AG10803 (cell line): ENCODE data around the gene OS9.

Experiments
- DNase-seq: peaks from one replicate; pipeline ENCODE4 v3.0.0; 2010; ENCODE audit warnings: low read depth
- H3K4me3 ChIP-seq: 2 replicates; pipeline ENCODE4 v1.5.1; 2011; ENCODE audit warnings: mild to moderate bottlenecking, low read length, control low read depth
- TF ChIP-seq, protein P1 (sequence below): conservative IDR thresholded peaks from 2 replicates; pipeline ENCODE4 v1.5.1; 2011; ENCODE audit warnings: mild to moderate bottlenecking, low read length, control low read depth, inconsistent platforms

The OS9 gene

DNA sequence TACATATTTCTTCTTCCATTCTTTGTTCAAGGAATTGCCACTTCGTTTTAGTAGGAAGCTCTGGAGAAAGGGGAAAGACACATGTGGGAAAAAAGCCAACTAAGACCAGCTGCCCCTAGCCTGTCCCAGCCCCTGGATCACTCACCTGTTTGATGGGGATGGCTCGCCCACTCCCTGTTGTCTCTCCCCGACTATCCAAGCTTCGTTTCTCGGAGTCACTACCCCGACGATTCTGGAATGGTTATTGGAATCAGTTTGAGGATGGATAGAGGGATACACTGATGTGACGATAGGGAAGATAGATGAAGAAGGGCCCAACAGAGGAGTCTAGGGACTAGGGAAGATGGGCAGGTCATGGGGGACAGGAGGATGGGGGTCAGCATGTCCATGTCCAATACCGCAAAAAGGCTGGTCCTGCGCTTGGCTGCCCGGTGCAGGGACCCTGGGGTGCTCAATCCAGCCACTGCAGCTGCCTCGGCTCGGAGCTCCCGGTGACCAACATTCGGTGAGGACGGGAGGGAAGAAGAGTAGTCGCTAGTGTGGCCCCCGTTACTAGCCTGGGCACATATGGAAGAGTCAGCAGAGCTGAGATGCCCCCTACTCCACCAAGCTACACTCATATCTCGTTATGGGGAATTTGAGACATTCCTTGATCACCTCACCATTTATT lies 37.6 kb downstream of the OS9 start:
- H3K4me3 ChIP-seq, result no peak overlapping the region
- TF ChIP-seq, protein P1, sequence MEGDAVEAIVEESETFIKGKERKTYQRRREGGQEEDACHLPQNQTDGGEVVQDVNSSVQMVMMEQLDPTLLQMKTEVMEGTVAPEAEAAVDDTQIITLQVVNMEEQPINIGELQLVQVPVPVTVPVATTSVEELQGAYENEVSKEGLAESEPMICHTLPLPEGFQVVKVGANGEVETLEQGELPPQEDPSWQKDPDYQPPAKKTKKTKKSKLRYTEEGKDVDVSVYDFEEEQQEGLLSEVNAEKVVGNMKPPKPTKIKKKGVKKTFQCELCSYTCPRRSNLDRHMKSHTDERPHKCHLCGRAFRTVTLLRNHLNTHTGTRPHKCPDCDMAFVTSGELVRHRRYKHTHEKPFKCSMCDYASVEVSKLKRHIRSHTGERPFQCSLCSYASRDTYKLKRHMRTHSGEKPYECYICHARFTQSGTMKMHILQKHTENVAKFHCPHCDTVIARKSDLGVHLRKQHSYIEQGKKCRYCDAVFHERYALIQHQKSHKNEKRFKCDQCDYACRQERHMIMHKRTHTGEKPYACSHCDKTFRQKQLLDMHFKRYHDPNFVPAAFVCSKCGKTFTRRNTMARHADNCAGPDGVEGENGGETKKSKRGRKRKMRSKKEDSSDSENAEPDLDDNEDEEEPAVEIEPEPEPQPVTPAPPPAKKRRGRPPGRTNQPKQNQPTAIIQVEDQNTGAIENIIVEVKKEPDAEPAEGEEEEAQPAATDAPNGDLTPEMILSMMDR, result no peak
- no peak for DNase-seq

GRCh38 chr12:57732270-57732669 lies 38.3 kb downstream of the OS9 start:
- H3K4me3 ChIP-seq, result no peak overlapping the region
- TF ChIP-seq, protein P1, result no peak
- DNase-seq, result no peak

DNA sequence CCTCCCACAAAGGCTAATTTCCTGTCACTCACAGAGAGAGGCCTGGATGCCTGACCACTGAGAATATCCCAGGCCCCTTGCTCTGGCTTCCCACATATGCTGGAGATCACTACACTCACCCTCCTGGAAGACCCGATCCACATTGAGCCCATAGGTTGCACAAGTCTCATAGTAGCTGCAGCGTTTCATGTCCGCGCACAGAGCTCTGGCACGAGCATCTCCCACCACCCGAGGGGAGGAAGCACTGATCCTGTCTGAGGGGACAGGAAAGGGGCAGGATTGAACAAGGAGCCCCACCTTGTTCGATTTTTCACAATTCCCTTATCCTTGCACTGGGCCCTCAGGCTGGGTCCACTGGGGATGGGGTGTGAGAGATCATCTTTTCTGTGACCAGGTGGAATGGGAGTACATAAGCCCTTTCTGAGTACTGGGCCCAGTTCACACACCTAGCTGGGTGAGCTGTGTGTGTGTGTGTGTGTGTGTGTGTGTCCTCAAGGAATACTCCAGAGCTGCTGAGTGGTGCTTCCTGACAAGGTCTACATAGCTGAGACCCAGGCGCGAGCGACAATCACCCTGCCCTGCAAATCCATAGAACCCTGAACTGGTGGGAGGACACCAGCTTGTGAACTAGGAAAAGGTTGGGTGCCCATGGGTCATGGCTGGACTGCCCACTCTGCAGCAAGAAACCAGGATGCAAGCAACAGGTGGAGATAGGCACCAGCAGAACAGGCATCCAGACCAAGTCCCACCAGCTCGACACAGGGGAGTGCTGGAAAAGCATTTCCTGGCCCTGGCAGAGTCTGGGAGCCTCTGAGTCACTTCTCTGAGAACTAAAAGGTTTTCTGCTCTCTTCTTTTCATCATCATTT lies 39.0 kb downstream of the OS9 start:
- no peak for DNase-seq
- TF ChIP-seq, protein P1, result no peak
- no peak overlapping the region for H3K4me3 ChIP-seq

GRCh38 chr12:57733928-57734327 lies 40.0 kb downstream of the OS9 start:
- TF ChIP-seq, protein P1, result no peak
- H3K4me3 ChIP-seq, result no peak overlapping the region
- DNase-seq, result no peak

DNA sequence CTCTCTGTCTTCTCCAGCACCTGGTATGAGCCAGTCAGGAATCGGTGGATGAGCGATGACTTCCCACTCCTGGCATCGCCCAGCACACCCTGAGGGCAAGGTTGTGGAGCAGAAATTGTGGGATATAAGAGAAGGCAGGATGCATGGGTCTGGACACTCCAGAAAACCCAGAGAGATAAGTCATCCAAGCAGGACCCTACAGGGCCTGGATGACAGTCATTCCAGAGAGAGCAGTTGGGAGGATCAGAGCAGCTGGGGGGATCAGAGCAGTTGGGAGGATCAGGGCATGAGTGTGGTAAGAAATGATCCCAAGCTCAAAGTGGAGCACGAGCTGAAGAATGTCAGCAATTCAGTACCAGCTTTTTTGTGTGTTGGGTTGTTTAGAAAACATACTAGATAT lies 40.7 kb downstream of the OS9 start:
- H3K4me3 ChIP-seq, result no peak overlapping the region
- TF ChIP-seq, protein P1, result no peak
- DNase-seq, result no peak

DNA sequence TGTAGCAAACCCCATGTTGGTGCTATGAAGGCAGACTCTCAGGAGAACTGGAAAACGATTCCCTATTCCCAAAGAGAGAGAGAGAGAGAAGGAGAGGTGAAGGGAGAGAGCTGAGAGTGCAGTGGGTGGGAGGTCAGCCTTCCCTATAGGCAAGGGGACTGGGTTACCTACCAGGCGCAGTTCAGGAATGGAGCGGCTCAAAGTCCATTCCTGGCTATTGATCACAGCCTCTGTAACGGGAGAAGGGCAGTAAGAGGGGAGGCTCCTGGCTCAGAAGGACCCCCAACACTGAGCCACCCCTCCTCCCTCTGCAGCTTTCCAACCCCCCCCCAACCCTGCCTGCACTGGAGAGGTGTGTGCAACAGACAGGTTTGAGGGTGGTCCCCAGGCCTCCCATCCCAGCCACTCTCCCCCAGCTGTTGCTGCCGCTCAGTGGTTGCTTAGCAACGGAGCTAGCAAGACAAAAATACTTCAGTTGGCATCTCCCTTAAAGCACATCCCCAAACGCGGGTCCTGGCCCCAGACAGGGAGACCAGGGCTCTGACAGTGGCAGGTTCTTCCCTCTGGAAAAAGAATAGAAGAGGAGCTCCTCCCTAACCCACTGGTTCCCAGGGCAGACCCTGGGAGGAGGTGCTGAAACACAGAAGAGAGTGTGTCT lies 41.4 kb downstream of the OS9 start:
- DNase-seq, result no peak
- no peak overlapping the region for H3K4me3 ChIP-seq
- TF ChIP-seq, protein P1, result no peak
